22Rv1 (cell line): ENCODE data around the gene TYW1.
"Not testable (repeated sequence)": the region's sequence is repeated elsewhere in the genome, so short reads cannot be mapped to it uniquely, and the experiment has no call there.

Experiments used
- H3K27ac ChIP-seq: fragments of 450-650 bp; 2 replicates; pipeline ENCODE4 v1.5.1; 2017
- CTCF ChIP-seq: fragments of 450-650 bp; IDR thresholded peaks from 2 replicates; pipeline ENCODE4 v1.5.1; 2017; ENCODE audit warnings: mild to moderate bottlenecking
- ZFX ChIP-seq: fragments of 450-650 bp; IDR thresholded peaks from 2 replicates; pipeline ENCODE4 v1.6.1; 2017; ENCODE audit warnings: antibody characterized with exemption, borderline replicate concordance

The TYW1 gene

GRCh38 chr7:67192889-67193613 lies 196.4 kb downstream of the TYW1 start:
- not testable (repeated sequence) for H3K27ac ChIP-seq

- not testable (repeated sequence) for H3K27ac ChIP-seq
Measured at GRCh38 chr7:67196176-67196575, 199.5 kb downstream of the TYW1 start.

GRCh38 chr7:67198865-67199526 lies 202.4 kb downstream of the TYW1 start:
- not testable (repeated sequence) for H3K27ac ChIP-seq

- H3K27ac ChIP-seq = not testable (repeated sequence)
Measured at GRCh38 chr7:67205772-67206171, 209.1 kb downstream of the TYW1 start.

- no peak for TF ChIP-seq ZFX
- H3K27ac ChIP-seq = no peak overlapping the region
Measured at GRCh38 chr7:67206452-67206851, 209.8 kb downstream of the TYW1 start.

- H3K27ac ChIP-seq = not testable (repeated sequence)
Measured at GRCh38 chr7:67208656-67209055, 212.0 kb downstream of the TYW1 start.

- no peak overlapping the region for H3K27ac ChIP-seq
- TF ChIP-seq CTCF = no peak
- no peak for TF ChIP-seq ZFX
Measured at GRCh38 chr7:67209256-67209655, 212.6 kb downstream of the TYW1 start.

GRCh38 chr7:67210567-67210966 lies 213.9 kb downstream of the TYW1 start:
- no peak overlapping the region for H3K27ac ChIP-seq
- TF ChIP-seq ZFX (no peak), CTCF (no peak)

GRCh38 chr7:67211650-67212330 lies 215.2 kb downstream of the TYW1 start:
- not testable (repeated sequence) for H3K27ac ChIP-seq

- not testable (repeated sequence) for H3K27ac ChIP-seq
Measured at GRCh38 chr7:67213038-67213437, 216.4 kb downstream of the TYW1 start.

GRCh38 chr7:67223551-67223950 lies 226.9 kb downstream of the TYW1 start:
- not testable (repeated sequence) for H3K27ac ChIP-seq

- H3K27ac ChIP-seq = not testable (repeated sequence)
Measured at GRCh38 chr7:67226340-67226907, 229.8 kb downstream of the TYW1 start.

- not testable (repeated sequence) for H3K27ac ChIP-seq
Measured at GRCh38 chr7:67226967-67227366, 230.3 kb downstream of the TYW1 start.

- H3K27ac ChIP-seq = not testable (repeated sequence)
Measured at GRCh38 chr7:67229018-67229417, 232.4 kb downstream of the TYW1 start.

GRCh38 chr7:67230029-67230428 lies 233.4 kb downstream of the TYW1 start:
- H3K27ac ChIP-seq = not testable (repeated sequence)

GRCh38 chr7:67233506-67233905 lies 236.9 kb downstream of the TYW1 start:
- H3K27ac ChIP-seq = not testable (repeated sequence)

- not testable (repeated sequence) for H3K27ac ChIP-seq
Measured at GRCh38 chr7:67236216-67236615, 239.6 kb downstream of the TYW1 start.

GRCh38 chr7:67242871-67243270 lies 246.2 kb downstream of the TYW1 start:
- not testable (repeated sequence) for H3K27ac ChIP-seq

- H3K27ac ChIP-seq = not testable (repeated sequence)
Measured at GRCh38 chr7:67248364-67248763, 251.7 kb downstream of the TYW1 start.
